Measurements from ENCODE around the gene TMEM267.
"Not testable (repeated sequence)": the region's sequence is repeated elsewhere in the genome, so short reads cannot be mapped to it uniquely, and the experiment has no call there.

The TMEM267 gene

GRCh38 chr5:43514025-43514424, 30.4 kb upstream of the TMEM267 start:
- H3K27ac ChIP-seq = peak overlapping the region; percentile 88
- TF ChIP-seq CTCF (conservative IDR thresholded peaks at IDR 0.05) = no peak

GRCh38 chr5:43511062-43511461, 27.4 kb upstream of the TMEM267 start:
- not testable (repeated sequence) for H3K27ac ChIP-seq

DNA sequence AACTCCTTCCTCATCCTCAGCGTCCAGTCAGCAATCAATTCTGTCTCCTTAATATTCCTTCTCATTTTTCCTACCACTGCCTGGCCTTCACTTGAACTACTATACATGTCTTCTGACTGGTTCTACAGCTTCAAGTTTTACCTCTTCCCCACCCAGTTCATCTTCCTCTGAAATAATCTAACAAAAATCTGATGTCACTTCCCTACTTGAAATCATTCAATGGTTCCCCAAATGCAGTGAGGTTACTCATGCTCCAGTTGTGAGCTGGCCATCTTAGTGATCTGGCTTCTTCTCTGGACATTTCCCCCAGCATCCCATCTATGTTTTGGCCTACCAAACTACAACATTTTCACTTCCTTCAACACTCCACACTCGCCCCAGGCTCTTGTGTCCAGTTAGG, 14.9 kb upstream of the TMEM267 start:
- TF ChIP-seq CTCF (conservative IDR thresholded peaks at IDR 0.05) = no peak
- H3K27ac ChIP-seq = no peak overlapping the region

- no peak for TF ChIP-seq CTCF (conservative IDR thresholded peaks at IDR 0.05)
- H3K27ac ChIP-seq = no peak overlapping the region
Measured at GRCh38 chr5:43497311-43498104, 13.8 kb upstream of the TMEM267 start.

GRCh38 chr5:43491326-43491725, 7.7 kb upstream of the TMEM267 start:
- no peak for TF ChIP-seq CTCF (conservative IDR thresholded peaks at IDR 0.05)
- no peak overlapping the region for H3K27ac ChIP-seq

DNA sequence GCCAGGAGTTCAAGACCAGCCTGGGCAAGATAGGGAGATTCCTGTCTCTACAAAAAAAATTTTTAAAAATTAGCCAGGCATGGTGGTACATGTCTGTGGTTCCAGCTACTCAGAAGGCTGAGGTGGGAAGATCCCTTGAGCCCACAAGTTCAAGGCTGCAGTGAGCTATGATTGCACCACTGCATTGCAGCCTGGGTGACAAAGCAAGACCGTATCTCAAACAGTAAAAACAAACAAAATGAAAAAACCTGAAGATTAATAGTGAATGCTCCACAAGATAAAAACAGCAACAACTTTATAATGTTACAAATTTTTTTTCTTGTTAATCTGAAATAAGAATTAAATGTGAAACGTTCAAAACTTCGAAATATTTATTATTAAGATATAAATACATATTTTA, 2.7 kb upstream of the TMEM267 start:
- no peak for TF ChIP-seq CTCF (conservative IDR thresholded peaks at IDR 0.05)
- H3K27ac ChIP-seq = no peak overlapping the region

- peak overlapping the region; percentile 93 for H3K27ac ChIP-seq
- TF ChIP-seq CTCF (conservative IDR thresholded peaks at IDR 0.05) = no peak
Measured at GRCh38 chr5:43485406-43485805, 1.7 kb upstream of the TMEM267 start.

- H3K27ac ChIP-seq = peak overlapping the region; percentile 93
- peak; percentile 87 for TF ChIP-seq CTCF (conservative IDR thresholded peaks at IDR 0.05)
Measured at GRCh38 chr5:43484106-43484849, 613 bp upstream of the TMEM267 start.
